ENCODE measurements around the gene TARS1. TPM values are rescaled to one million over a fixed set of nuclear protein-coding genes. Genes with fewer than 3 reads are reported as not detected.

The TARS1 gene
- total and polyA plus RNA-seq, 5 donors = 61.7 to 85.0 (median 74.5) TPM

DNA sequence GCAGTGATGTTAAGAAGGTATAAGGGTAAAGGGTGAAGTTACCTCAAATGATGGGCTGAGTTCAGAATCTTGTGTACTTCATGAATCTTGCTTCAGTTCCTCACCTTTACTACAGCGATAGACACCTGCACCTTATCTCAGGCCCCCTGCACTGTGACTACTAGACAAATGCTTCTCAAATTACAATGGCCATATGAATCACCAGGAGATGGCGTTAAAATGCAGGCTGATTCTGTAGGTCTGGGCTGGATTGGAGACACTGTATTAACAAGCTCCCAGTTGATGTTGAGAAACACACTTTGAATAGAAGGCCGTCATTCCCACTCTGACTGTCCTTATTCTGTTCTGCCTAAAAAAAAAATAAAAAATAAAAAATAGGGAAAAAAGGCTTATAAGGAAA lies 29.8 kb downstream of the TARS1 start:
- WGBS = 73% methylated on average over 3 of the region's 3 CpGs

DNA sequence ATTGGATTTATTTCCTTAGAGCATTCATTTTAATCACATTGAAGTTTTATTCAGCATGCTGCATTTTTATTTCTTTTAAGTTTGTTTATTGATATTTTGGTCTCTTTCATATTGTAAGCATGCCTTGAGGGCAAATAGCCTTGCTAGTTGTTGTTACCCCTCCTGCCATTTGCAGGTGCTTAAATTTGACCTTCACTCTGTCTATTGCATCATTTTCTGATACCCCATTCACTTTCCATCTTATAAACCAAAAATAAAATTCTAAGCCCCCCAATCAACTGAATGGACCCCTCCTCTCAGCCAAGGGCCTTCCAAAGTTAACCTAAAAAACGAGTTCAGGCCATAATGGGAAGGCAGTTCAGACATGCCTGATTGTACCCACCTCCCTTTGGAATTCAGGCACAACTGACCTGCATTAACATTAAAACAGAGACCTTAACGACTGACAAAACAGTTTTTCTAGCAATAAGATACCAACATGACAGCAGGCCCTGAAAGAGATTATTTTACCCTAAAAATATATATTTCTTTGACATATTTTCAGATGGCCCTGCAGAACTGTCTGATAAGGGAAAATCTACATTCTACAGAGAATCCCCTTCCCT lies 32.1 kb downstream of the TARS1 start:
- H3K27me3 ChIP-seq (ENCODE audit: control insufficient read depth, insufficient read depth) = no peaks in the 10 kb centered on the region
- no peak for DNase-seq
- H3K9me3 ChIP-seq (ENCODE audit: control insufficient read depth, low read length) = no peaks in the 10 kb centered on the region
- WGBS = 62% methylated on average over 2 of the region's 2 CpGs
- intact Hi-C loops (cut with DNase I) = no loop called here
- no peak overlapping the region for H3K27ac ChIP-seq (ENCODE audit: low read length)
- no peak for ATAC-seq
- H3K4me1 ChIP-seq (ENCODE audit: control insufficient read depth, insufficient read depth, low read length) = no peaks in the 10 kb centered on the region
- no peak overlapping the region for H3K4me3 ChIP-seq (ENCODE audit: low read length)

More for the DNA sequence above, 29.8 kb downstream of the TARS1 start:
- Histone ChIP-seq H3K27me3 (ENCODE audit: control insufficient read depth, insufficient read depth) (no peaks in the 10 kb centered on the region), H3K27ac (ENCODE audit: low read length) (no peak overlapping the region), H3K4me1 (ENCODE audit: control insufficient read depth, insufficient read depth, low read length) (no peaks in the 10 kb centered on the region), H3K9me3 (ENCODE audit: control insufficient read depth, low read length) (no peaks in the 10 kb centered on the region), H3K4me3 (ENCODE audit: low read length) (no peak overlapping the region)
- DNase-seq (no peak), ATAC-seq (peak in 1 of 2 donors; percentile 35)
- intact Hi-C loops (cut with DNase I) = no loop called here

DNA sequence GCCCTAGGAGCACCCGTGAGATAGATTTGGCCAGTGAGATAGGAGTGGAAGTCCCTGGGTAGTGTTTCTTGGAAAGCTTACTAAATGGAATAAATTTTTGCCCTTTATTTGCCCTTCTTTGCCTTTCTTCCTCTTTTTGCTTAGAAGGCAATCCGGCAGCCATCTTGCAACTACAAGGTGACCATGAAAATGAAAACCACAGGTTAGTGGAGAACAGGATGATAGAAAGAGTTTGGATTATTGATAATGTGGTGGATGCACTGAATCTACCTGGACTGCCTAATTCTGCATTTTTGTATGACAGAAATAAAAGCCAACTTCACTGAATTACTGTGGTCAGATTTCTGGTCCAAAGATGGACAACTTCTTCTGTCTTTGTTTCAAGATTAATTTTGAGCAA lies 33.2 kb downstream of the TARS1 start:
- WGBS = 93% methylated on average over 2 of the region's 2 CpGs
- intact Hi-C loops (cut with DNase I) = no loop called here
- ATAC-seq (no peak), DNase-seq (no peak)
- Histone ChIP-seq H3K4me3 (ENCODE audit: low read length) (no peak overlapping the region), H3K27ac (ENCODE audit: low read length) (no peak overlapping the region), H3K27me3 (ENCODE audit: control insufficient read depth, insufficient read depth) (no peaks in the 10 kb centered on the region), H3K4me1 (ENCODE audit: control insufficient read depth, insufficient read depth, low read length) (no peaks in the 10 kb centered on the region), H3K9me3 (ENCODE audit: control insufficient read depth, low read length) (no peaks in the 10 kb centered on the region)

DNA sequence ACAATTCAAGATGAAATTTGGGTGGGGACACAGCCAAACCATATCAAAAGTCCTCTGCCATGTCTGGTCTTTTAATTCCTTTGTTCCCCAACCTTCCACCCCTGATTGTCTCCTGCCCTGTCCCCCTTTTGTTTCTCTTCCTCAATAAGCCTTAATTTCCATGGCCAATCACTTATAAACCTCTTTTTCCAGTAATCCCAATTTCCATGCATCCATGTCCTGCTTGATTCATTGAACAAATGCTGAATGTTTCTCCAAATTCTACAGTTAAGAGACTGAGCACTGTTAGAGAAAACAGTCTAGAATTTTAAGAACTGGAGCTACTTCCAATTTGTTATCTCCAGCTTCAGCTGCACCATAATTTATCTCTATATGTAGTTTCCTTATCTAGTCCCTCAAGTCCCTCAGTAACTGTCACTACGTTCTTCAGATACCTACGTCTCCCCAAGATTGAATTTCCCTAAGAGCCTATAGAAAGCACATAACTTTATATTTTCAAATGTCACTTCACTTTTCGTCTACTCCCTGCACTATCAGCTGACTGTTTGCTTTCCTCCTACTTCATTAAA lies 34.2 kb downstream of the TARS1 start:
- no peak for ATAC-seq
- intact Hi-C loops (cut with DNase I) = no loop called here
- Histone ChIP-seq H3K27ac (ENCODE audit: low read length) (no peak overlapping the region), H3K9me3 (ENCODE audit: control insufficient read depth, low read length) (no peaks in the 10 kb centered on the region), H3K27me3 (ENCODE audit: control insufficient read depth, insufficient read depth) (no peaks in the 10 kb centered on the region), H3K4me3 (ENCODE audit: low read length) (no peak overlapping the region), H3K4me1 (ENCODE audit: control insufficient read depth, insufficient read depth, low read length) (no peaks in the 10 kb centered on the region)
- DNase-seq = no peak
- 77% methylated on average over 3 of the region's 3 CpGs for WGBS

DNA sequence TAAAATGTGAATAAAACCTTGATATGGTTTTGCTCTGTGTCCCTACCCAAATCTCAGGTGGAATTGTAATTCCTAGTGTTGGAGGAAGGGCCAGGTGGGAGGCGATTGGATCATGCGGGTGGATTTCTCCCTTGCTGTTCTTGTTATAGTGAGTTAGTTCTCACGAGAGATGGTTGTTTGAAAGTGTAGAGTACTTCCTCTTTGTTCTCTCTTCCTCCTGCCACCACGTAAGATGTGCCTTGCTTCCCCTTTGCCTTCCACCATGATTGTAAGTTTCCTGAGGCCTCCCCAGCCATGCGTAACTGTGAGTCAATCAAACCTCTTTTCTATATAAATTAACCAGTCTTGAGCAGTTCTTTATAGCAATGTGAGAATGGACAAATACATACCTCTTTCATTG lies 34.9 kb downstream of the TARS1 start:
- intact Hi-C loops (cut with DNase I) = no loop called here
- WGBS = 94% methylated on average over 5 of the region's 5 CpGs
- H3K4me3 ChIP-seq (ENCODE audit: low read length) = no peak overlapping the region
- DNase-seq = no peak
- H3K9me3 ChIP-seq (ENCODE audit: control insufficient read depth, low read length) = no peaks in the 10 kb centered on the region
- H3K27me3 ChIP-seq (ENCODE audit: control insufficient read depth, insufficient read depth) = no peaks in the 10 kb centered on the region
- ATAC-seq = no peak
- no peaks in the 10 kb centered on the region for H3K4me1 ChIP-seq (ENCODE audit: control insufficient read depth, insufficient read depth, low read length)
- no peak overlapping the region for H3K27ac ChIP-seq (ENCODE audit: low read length)

DNA sequence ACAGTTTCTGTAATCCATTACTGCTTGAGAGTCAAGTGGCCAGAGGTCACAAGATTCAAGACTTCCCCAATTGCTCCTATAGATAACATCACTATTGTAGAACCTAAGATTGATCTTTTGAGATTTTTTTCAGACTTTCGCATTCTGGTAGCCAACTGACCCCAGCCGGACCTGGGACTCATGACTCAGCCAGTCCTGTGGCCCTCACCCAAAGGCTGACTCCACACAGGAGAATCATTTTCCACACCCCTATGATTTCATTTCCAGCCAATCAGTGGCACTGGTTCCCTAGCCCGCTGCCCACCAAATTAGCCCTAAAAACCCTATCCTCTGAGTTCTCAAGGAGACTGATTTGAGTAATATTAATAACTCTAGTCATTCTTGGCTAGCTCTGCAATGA lies 36.2 kb downstream of the TARS1 start:
- Histone ChIP-seq H3K27me3 (ENCODE audit: control insufficient read depth, insufficient read depth) (no peaks in the 10 kb centered on the region), H3K9me3 (ENCODE audit: control insufficient read depth, low read length) (no peaks in the 10 kb centered on the region), H3K4me3 (ENCODE audit: low read length) (no peak overlapping the region), H3K27ac (ENCODE audit: low read length) (no peak overlapping the region), H3K4me1 (ENCODE audit: control insufficient read depth, insufficient read depth, low read length) (no peaks in the 10 kb centered on the region)
- whole genome bisulfite sequencing = 96% methylated on average over 3 of the region's 3 CpGs
- ATAC-seq (no peak), DNase-seq (no peak)
- intact Hi-C loops (cut with DNase I) = no loop called here

DNA sequence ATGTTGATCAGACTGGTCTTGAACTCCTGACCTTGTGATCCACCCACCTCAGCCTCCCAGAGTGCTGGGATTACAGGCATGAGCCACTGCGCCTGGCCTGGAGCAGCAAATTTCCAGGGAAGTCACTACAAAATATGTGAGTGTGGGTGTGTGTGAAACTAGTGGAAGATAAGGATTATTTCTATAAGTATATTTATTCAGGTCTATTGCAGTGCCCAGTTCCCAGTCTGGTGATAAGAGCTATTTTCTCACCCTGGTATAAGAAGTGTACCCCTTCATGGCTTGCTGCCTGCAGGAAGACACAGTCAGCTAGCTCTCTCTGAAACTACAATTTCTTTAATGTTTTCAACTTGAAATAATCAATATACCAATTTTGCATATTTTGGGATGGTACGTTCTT lies 37.1 kb downstream of the TARS1 start:
- DNase-seq (no peak), ATAC-seq (no peak)
- no peaks in the 10 kb centered on the region for H3K4me1 ChIP-seq (ENCODE audit: control insufficient read depth, insufficient read depth, low read length)
- H3K9me3 ChIP-seq (ENCODE audit: control insufficient read depth, low read length) = no peaks in the 10 kb centered on the region
- no peak overlapping the region for H3K27ac ChIP-seq (ENCODE audit: low read length)
- WGBS = 98% methylated on average over 2 of the region's 2 CpGs
- H3K27me3 ChIP-seq (ENCODE audit: control insufficient read depth, insufficient read depth) = no peaks in the 10 kb centered on the region
- no peak overlapping the region for H3K4me3 ChIP-seq (ENCODE audit: low read length)
- intact Hi-C loops (cut with DNase I) = no loop called here

DNA sequence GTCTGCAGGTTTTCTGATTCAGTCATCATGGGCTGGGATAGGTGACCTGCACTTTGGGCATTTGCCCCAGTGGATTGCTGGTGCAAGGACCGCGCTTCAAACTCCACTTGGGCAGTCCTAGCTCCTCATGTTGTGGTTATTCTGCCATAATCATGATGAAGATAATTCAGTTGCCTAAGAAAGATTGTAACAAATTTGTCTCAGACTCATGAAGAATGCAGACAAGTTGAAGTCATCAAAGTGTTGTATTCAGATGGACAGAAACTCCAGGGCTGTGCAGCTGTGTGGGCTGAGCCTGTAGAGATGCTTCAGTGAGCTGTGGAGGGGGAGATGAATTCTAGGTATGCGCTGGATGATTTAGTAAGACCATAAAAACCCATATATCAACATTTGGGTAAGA lies 38.5 kb downstream of the TARS1 start:
- Histone ChIP-seq H3K27me3 (ENCODE audit: control insufficient read depth, insufficient read depth) (no peaks in the 10 kb centered on the region), H3K27ac (ENCODE audit: low read length) (no peak overlapping the region), H3K4me3 (ENCODE audit: low read length) (no peak overlapping the region), H3K4me1 (ENCODE audit: control insufficient read depth, insufficient read depth, low read length) (no peaks in the 10 kb centered on the region), H3K9me3 (ENCODE audit: control insufficient read depth, low read length) (no peaks in the 10 kb centered on the region)
- DNase-seq (no peak), ATAC-seq (no peak)
- WGBS = 96% methylated on average over 3 of the region's 3 CpGs
- intact Hi-C loops (cut with DNase I) = no loop called here

DNA sequence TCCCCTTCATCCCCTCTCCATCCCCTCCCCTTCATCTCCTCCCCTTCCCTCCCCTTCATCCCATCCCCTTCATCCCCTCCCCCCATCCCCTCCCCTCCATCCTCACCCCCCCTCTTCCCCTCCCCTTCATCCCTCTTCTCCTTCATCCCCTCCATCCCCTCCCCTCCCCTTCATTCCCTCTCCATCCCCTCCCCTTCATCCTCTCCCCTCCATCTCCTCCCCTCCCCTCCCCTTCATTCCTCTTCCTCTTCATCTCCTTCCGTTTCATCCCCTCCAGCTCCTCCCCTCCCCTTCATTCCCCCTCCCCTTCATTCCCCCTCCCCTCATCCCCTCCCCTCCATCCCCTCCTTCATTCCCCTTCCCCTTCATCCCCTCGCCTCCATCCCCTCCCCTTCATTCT lies 40.1 kb downstream of the TARS1 start:
- Histone ChIP-seq H3K27ac (ENCODE audit: low read length) (no peak overlapping the region), H3K4me1 (ENCODE audit: control insufficient read depth, insufficient read depth, low read length) (no peaks in the 10 kb centered on the region), H3K27me3 (ENCODE audit: control insufficient read depth, insufficient read depth) (no peaks in the 10 kb centered on the region), H3K4me3 (ENCODE audit: low read length) (no peak overlapping the region), H3K9me3 (ENCODE audit: control insufficient read depth, low read length) (no peaks in the 10 kb centered on the region)
- DNase-seq = no peak
- 71% methylated on average over 2 of the region's 2 CpGs for WGBS
- ATAC-seq = no peak
- intact Hi-C loops (cut with DNase I) = no loop called here

DNA sequence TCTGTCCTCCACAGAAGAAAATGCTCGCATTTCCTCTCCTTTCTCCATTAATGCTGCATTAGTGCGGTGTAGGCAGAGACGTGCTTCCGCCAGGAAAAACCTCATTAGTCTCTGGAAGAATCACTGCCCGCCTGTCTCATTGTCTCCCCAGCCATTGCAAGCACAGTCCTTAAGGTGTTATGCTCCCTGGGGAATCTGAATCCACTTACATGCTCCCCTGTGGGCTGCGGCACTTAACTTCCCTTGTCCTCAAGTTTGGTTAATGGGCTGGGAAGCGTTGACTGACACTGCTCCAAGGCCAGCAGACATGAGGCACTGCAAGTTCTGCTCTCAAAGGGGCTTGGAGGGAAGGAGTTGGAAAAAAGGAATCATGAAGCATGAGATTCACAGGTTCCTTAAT lies 41.6 kb downstream of the TARS1 start:
- no peaks in the 10 kb centered on the region for H3K4me1 ChIP-seq (ENCODE audit: control insufficient read depth, insufficient read depth, low read length)
- no peaks in the 10 kb centered on the region for H3K27me3 ChIP-seq (ENCODE audit: control insufficient read depth, insufficient read depth)
- no peak overlapping the region for H3K4me3 ChIP-seq (ENCODE audit: low read length)
- intact Hi-C loops (cut with DNase I) = no loop called here
- H3K9me3 ChIP-seq (ENCODE audit: control insufficient read depth, low read length) = no peaks in the 10 kb centered on the region
- ATAC-seq (no peak), DNase-seq (no peak)
- H3K27ac ChIP-seq (ENCODE audit: low read length) = no peak overlapping the region
- WGBS = 79% methylated on average over 7 of the region's 7 CpGs

DNA sequence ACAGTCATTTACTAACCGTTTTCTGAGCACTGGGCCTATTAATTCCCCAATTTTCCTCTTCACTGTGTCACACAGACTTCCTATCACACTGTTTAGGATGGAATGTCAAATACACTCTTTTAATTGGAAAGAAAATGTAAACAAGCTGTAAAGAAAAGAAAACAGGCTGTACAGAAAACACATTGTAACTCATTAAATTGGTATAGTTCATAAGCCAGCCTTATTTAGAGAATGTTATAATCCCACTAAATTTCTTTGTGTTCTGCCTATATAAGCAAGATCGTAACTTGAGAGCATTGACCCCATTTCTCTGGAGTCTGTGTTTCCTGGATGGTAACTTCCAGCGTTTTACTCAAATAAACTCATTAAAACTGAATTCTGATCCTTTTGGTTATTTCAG lies 46.5 kb downstream of the TARS1 start:
- intact Hi-C loops (cut with DNase I) = no loop called here
- ATAC-seq (no peak), DNase-seq (no peak)
- no peaks in the 10 kb centered on the region for H3K27me3 ChIP-seq (ENCODE audit: control insufficient read depth, insufficient read depth)
- 72% methylated on average over 3 of the region's 3 CpGs for WGBS
- no peak overlapping the region for H3K27ac ChIP-seq (ENCODE audit: low read length)
- H3K4me1 ChIP-seq (ENCODE audit: control insufficient read depth, insufficient read depth, low read length) = no peaks in the 10 kb centered on the region
- no peaks in the 10 kb centered on the region for H3K9me3 ChIP-seq (ENCODE audit: control insufficient read depth, low read length)
- no peak overlapping the region for H3K4me3 ChIP-seq (ENCODE audit: low read length)
